Fibroblast of the aortic adventitia (primary cell): Measurements from ENCODE around the gene REM1. TPM values are rescaled to one million over a fixed set of nuclear protein-coding genes. Genes with fewer than 3 reads are reported as not detected.
"Not testable (repeated sequence)": the region's sequence is repeated elsewhere in the genome, so short reads cannot be mapped to it uniquely, and the experiment has no call there.

Source experiments
- DNase-seq: peaks from one replicate; pipeline ENCODE4 v3.0.0-alpha.2; 2010; ENCODE audit warnings: low read depth
- H3K4me3 ChIP-seq: 2 replicates; pipeline ENCODE4 v1.5.1; 2011; ENCODE audit warnings: low read depth, mild to moderate bottlenecking, control low read depth, low read length, moderate library complexity
- CTCF ChIP-seq: IDR thresholded peaks from 2 replicates; pipeline ENCODE4 v1.5.1; 2011; ENCODE audit warnings: mild to moderate bottlenecking, low read length, control low read depth, inconsistent platforms; ENCODE audit not compliant: insufficient read depth
- total RNA-seq: library from RNA; depleted of rRNA; stranded (reverse); fragments of >200 nt; gene quantifications from 2 replicates; pipeline ENCODE4 v1.2.3, GENCODE V29; 2012; ENCODE audit warnings: low replicate concordance

Gene REM1
- total RNA-seq, result 0.16 TPM in 1 of 2 replicates, not detected in the other

GRCh38 chr20:31474758-31475427, at the start of gene REM1, which contains the start of gene DEFB124:
REM1 (plus strand) TSS chr20:31475288; CDS start chr20:31476446, 1,158 bp downstream.
DEFB124 (minus strand) TSS chr20:31475127; CDS start chr20:31473013, 2,114 bp downstream.
- peak within 1 kb of the TSS; percentile 42 for H3K4me3 ChIP-seq
- DNase-seq, result no peak
- no peak for TF ChIP-seq CTCF

- no peak for DNase-seq
- TF ChIP-seq CTCF, result no peak
- H3K4me3 ChIP-seq, result no peak overlapping the region
These were observed 49.3 kb upstream of the REM1 start for GRCh38 chr20:31425797-31426196.

- DNase-seq, H3K4me3 ChIP-seq: not testable (repeated sequence)
These were observed 48.1 kb upstream of the REM1 start for GRCh38 chr20:31426891-31427551.

- DNase-seq, H3K4me3 ChIP-seq: not testable (repeated sequence)
These were observed 47.5 kb upstream of the REM1 start for GRCh38 chr20:31427576-31427975.

GRCh38 chr20:31430568-31431115, 44.4 kb upstream of the REM1 start:
- no peak overlapping the region for H3K4me3 ChIP-seq
- no peak for DNase-seq
- no peak for TF ChIP-seq CTCF

- no peak within 1 kb of the TSS for H3K4me3 ChIP-seq
- peak; percentile 25 for TF ChIP-seq CTCF
- DNase-seq, result no peak
These were observed 35.0 kb upstream of the REM1 start, which contains the start of gene DEFB123 for GRCh38 chr20:31440012-31440659. DEFB123 (plus strand) TSS chr20:31440632; CDS start chr20:31440699, 67 bp downstream.

- TF ChIP-seq CTCF, result no peak
- H3K4me3 ChIP-seq, result no peak overlapping the region
- DNase-seq, result no peak
These were observed 28.8 kb upstream of the REM1 start for GRCh38 chr20:31446084-31446819.
